Thyroid gland (tissue), 4 donors: ENCODE data around the gene OR10P1. TPM values are rescaled to one million over a fixed set of nuclear protein-coding genes. Genes with fewer than 3 reads are reported as not detected.
"Not testable (repeated sequence)": the region's sequence is repeated elsewhere in the genome, so short reads cannot be mapped to it uniquely, and the experiment has no call there.

Experiments used
- DNase-seq, 2 donors: peaks; one replicate each; pipeline ENCODE4 v3.0.0-alpha.2; 2019
- H3K27ac ChIP-seq, 3 donors: fragments of 200-600 bp; sonication (generic); 1 replicate in 2 of 3; 2 replicates in 1 of 3; pipeline ENCODE4 v1.5.1; 2016 to 2019; ENCODE audit warnings: mild to moderate bottlenecking in 1 of 3, moderate library complexity in 1 of 3
- H3K27me3 ChIP-seq: fragments of 200-600 bp; sonication (generic); one replicate; pipeline ENCODE4 v1.5.1; 2019
- H3K36me3 ChIP-seq, 2 donors: fragments of 200-600 bp; sonication (generic); one replicate each; pipeline ENCODE4 v1.5.1; 2016 to 2019
- H3K4me1 ChIP-seq, 2 donors: fragments of 200-600 bp; sonication (generic); one replicate each; pipeline ENCODE4 v1.5.1; 2017 to 2019
- H3K4me3 ChIP-seq, 3 donors: fragments of 200-600 bp; sonication (generic); replicated peaks in 1 of 3; 1 replicate in 2 of 3; 2 replicates in 1 of 3; pipeline ENCODE4 v1.5.1; 2016; ENCODE audit warnings: mild to moderate bottlenecking in 1 of 3
- H3K9me3 ChIP-seq: fragments of 200-600 bp; sonication (generic); one replicate; pipeline ENCODE4 v1.5.1; 2017
- CTCF ChIP-seq, 6 experiments: fragments of 200-600 bp in 3 of 6; fragments of 450-650 bp in 3 of 6; sonication (generic) in 3 of 6; IDR thresholded peaks; one replicate each; pipeline ENCODE4 v1.5.1; 2016 to 2019; ENCODE audit warnings: antibody characterized with exemption in 6 of 6, mild to moderate bottlenecking in 2 of 6, inconsistent platforms in 1 of 6, moderate library complexity in 1 of 6
- POLR2A ChIP-seq, 2 donors: fragments of 450-650 bp; IDR thresholded peaks; one replicate each; pipeline ENCODE4 v1.6.1; 2017; ENCODE audit warnings: antibody characterized with exemption in 2 of 2, mild to moderate bottlenecking in 2 of 2, moderate library complexity in 1 of 2
- WGBS, 2 donors: methylation state at CpG; one replicate each; pipeline ENCODE4 v1.1.5; 2017; 5-methylcytosine and 5-hydroxymethylcytosine counted together
- intact Hi-C: fragments of 100-400 bp; cut with DNase I; formaldehyde crosslinking; loops from one replicate; pipeline ENCODE4 v1.15.1; 2023
- total RNA-seq, 4 donors: library from RNA; depleted of rRNA; stranded (reverse); fragments of >200 nt; gene quantifications; one replicate each; pipeline ENCODE4 v1.2.3, GENCODE V29; 2016

OR10P1 gene, protein sequence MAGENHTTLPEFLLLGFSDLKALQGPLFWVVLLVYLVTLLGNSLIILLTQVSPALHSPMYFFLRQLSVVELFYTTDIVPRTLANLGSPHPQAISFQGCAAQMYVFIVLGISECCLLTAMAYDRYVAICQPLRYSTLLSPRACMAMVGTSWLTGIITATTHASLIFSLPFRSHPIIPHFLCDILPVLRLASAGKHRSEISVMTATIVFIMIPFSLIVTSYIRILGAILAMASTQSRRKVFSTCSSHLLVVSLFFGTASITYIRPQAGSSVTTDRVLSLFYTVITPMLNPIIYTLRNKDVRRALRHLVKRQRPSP
- not detected for total RNA-seq

DNA sequence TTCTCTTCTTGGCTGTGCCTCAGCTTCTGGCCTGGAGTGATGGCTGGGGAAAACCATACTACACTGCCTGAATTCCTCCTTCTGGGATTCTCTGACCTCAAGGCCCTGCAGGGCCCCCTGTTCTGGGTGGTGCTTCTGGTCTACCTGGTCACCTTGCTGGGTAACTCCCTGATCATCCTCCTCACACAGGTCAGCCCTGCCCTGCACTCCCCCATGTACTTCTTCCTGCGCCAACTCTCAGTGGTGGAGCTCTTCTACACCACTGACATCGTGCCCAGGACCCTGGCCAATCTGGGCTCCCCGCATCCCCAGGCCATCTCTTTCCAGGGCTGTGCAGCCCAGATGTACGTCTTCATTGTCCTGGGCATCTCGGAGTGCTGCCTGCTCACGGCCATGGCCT is at the start of gene OR10P1:
OR10P1 (plus strand) TSS at position 40 of the 400 bp plus-strand sequence; CDS start at position 40, 0 bp downstream.
- Histone ChIP-seq H3K4me1 (no peaks in the 10 kb centered on the region), H3K27ac (no peak within 1 kb of the TSS), H3K9me3 (no peaks in the 10 kb centered on the region), H3K36me3 (no peaks in the 10 kb centered on the region), H3K27me3 (no peaks in the 10 kb centered on the region), H3K4me3 (no peak within 1 kb of the TSS)
- intact Hi-C loops, result no loop called here
- WGBS, 2 donors, result 93% methylated on average over 6 of the region's 6 CpGs
- no peak for DNase-seq
- TF ChIP-seq CTCF (IDR thresholded peaks at IDR 0.05) (no peak), POLR2A (IDR thresholded peaks at IDR 0.05) (no peak)

DNA sequence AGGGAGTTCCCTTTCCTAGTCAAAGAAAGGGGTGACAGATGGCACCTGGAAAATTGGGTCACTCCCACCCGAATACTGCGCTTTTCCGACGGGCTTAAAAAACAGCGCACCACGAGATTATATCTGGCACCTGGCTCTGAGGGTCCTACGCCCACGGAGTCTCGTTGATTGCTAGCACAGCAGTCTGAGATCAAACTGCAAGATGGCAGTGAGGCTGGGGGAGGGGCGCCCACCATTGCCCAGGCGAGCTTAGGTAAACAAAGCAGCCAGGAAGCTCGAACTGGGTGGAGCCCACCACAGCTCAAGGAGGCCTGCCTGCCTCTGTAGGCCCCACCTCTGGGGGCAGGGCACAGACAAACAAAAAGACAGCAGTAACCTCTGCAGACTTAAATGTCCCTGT is 46.5 kb upstream of the OR10P1 start:
- intact Hi-C loops, H3K4me1 ChIP-seq, H3K27ac ChIP-seq, H3K4me3 ChIP-seq, H3K27me3 ChIP-seq, H3K36me3 ChIP-seq, DNase-seq, H3K9me3 ChIP-seq: not testable (repeated sequence)
- 61 to 83% methylated on average over 6 to 12 of the region's 12 CpGs for WGBS, 2 donors

GRCh38 chr12:55607821-55608594 is 28.7 kb upstream of the OR10P1 start:
- WGBS, 2 donors, result 53 to 55% methylated on average over 8 of the region's 8 CpGs
- no peaks in the 10 kb centered on the region for H3K9me3 ChIP-seq
- H3K27ac ChIP-seq, result no peak overlapping the region
- no peaks in the 10 kb centered on the region for H3K36me3 ChIP-seq
- intact Hi-C loops, result no loop called here
- no peak overlapping the region for H3K4me3 ChIP-seq
- TF ChIP-seq CTCF (IDR thresholded peaks at IDR 0.05), result no peak
- TF ChIP-seq POLR2A (IDR thresholded peaks at IDR 0.05), result no peak
- no peaks in the 10 kb centered on the region for H3K4me1 ChIP-seq
- no peaks in the 10 kb centered on the region for H3K27me3 ChIP-seq
- DNase-seq, result no peak

GRCh38 chr12:55610598-55610997 is 26.1 kb upstream of the OR10P1 start:
- 87 to 90% methylated on average over 1 of the region's 1 CpG for WGBS, 2 donors
- no peak for TF ChIP-seq POLR2A (IDR thresholded peaks at IDR 0.05)
- no peak for TF ChIP-seq CTCF (IDR thresholded peaks at IDR 0.05)
- Histone ChIP-seq H3K9me3 (no peaks in the 10 kb centered on the region), H3K27me3 (no peaks in the 10 kb centered on the region), H3K36me3 (no peaks in the 10 kb centered on the region), H3K4me1 (no peaks in the 10 kb centered on the region), H3K4me3 (no peak overlapping the region), H3K27ac (no peak overlapping the region)
- DNase-seq, result no peak
- intact Hi-C loops, result no loop called here

DNA sequence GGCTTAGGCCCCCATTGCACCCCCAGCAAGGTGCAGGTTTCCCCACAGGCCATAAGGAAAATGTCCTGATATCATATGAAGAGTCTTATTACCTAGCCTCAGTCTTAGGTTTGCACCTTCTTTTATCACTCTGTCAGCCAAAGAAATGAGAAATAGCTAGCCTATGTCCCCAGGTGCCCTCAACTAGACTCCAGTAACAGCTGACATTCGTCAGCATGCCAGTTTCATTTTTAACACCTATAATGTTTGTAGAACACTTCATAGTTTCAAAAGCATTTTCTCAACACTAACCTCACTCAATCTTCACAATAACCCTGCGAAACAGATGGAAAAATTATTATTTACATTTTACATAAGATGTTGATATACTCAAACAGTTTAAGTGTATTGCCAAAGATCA is 24.0 kb upstream of the OR10P1 start:
- intact Hi-C loops, result no loop called here
- no peaks in the 10 kb centered on the region for H3K4me1 ChIP-seq

More for the DNA sequence above, 24.0 kb upstream of the OR10P1 start:
- Histone ChIP-seq H3K27ac (no peak overlapping the region), H3K27me3 (no peaks in the 10 kb centered on the region), H3K36me3 (no peaks in the 10 kb centered on the region), H3K9me3 (no peaks in the 10 kb centered on the region), H3K4me3 (no peak overlapping the region)
- TF ChIP-seq POLR2A (IDR thresholded peaks at IDR 0.05), result no peak
- no peak for TF ChIP-seq CTCF (IDR thresholded peaks at IDR 0.05)
- 61 to 75% methylated on average over 2 of the region's 2 CpGs for WGBS, 2 donors
- no peak for DNase-seq
